Measurements from ENCODE around the gene NDFIP1.

NDFIP1 gene

DNA sequence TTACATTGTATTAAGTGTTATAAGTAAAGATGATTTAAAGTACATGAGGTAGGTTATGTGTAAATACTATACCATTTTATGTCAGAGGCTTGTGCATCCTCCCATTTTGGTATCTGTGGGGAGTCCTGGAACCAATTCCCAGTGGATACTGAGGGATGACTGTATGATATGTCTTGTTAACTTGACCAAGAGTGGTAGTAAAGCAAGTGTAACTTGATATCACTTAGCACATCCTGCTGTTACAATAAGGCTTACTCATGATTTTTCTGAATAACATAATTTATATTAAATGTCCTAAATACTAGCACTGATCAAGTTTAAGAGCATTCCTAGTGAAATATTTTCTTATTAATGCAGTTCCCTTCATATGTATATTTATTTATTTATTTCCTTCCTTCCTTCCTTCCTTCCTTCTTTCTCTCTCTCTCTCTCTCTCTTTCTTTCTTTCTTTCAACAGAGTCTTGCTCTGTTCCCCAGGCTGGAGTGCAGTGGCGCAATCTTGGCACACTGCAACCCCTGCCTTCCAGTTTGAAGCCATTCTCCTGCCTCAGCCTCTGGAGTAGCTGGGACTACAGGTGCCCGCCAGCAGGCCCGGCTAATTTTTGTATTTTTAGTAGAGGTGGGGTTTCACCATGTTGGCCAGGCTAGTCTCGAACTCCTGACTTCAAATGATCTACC lies 7.5 kb downstream of the NDFIP1 start:
- no peak overlapping the region for H3K4me3 ChIP-seq (ENCODE audit: low read depth, low read length)
- DNase-seq (ENCODE audit: low read depth, low spot score): peak; percentile 61
- in situ Hi-C loops (cut with HindIII; ENCODE audit: low sequenced_read_pairs): no loop called here
- TF ChIP-seq CTCF (IDR thresholded peaks at IDR 0.05; ENCODE audit: low read depth, low read length): no peak

DNA sequence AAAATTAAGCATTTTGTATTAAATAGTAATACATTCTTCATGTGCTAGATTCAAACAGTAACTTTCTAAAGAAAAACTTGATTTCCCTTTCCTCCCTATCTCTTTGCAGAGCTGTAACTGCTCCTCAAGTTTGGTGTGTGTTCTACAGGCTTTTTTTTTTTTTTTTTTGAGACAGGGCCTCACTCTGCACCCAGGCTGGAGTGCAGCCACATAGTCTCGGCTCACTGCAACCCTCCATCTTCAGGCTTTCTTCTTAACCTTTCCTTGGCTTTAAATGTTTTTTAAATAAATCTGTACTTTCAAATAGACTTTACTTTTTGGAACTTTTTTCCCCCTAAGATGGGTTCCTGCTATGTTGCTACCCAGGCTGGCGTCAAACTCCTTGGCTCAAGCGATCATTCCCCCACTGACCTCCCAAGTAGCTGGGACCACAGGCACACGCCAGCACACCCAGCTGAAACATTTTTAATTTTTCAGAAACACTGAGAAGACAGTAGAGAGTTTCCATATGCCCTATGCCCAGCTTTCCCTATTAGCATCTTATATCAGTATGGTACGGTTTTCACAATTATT lies 9.1 kb downstream of the NDFIP1 start:
- no peak overlapping the region for H3K4me3 ChIP-seq (ENCODE audit: low read depth, low read length)
- in situ Hi-C loops (cut with HindIII; ENCODE audit: low sequenced_read_pairs): no loop called here
- DNase-seq (ENCODE audit: low read depth, low spot score): no peak
- TF ChIP-seq CTCF (IDR thresholded peaks at IDR 0.05; ENCODE audit: low read depth, low read length): no peak

DNA sequence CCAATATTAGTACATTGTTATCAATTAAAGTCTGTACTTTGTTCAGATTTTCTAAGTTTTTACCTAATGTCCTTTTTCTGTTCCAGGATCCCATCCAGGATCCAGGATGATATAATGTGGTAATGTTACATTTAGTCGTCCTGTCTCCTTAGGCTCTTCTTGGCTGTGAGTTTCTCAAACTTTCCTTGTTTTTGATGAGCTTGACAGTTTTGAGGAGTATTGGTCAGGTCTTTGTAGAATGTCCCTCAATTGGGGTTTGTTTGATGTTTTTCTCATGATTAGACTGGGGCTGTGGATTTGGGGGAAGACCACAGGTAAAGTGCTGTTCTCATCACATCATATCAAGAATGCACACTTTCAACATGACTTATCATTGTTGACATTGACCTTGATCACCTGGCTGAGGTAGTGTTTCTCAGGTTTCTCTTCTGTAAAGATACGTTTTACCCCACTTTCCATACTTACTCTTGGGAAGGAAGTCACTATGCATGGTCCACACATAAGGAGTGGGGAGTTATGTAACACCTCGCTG lies 9.6 kb downstream of the NDFIP1 start:
- no peak overlapping the region for H3K4me3 ChIP-seq (ENCODE audit: low read depth, low read length)
- no peak for DNase-seq (ENCODE audit: low read depth, low spot score)
- in situ Hi-C loops (cut with HindIII; ENCODE audit: low sequenced_read_pairs): no loop called here
- no peak for TF ChIP-seq CTCF (IDR thresholded peaks at IDR 0.05; ENCODE audit: low read depth, low read length)

DNA sequence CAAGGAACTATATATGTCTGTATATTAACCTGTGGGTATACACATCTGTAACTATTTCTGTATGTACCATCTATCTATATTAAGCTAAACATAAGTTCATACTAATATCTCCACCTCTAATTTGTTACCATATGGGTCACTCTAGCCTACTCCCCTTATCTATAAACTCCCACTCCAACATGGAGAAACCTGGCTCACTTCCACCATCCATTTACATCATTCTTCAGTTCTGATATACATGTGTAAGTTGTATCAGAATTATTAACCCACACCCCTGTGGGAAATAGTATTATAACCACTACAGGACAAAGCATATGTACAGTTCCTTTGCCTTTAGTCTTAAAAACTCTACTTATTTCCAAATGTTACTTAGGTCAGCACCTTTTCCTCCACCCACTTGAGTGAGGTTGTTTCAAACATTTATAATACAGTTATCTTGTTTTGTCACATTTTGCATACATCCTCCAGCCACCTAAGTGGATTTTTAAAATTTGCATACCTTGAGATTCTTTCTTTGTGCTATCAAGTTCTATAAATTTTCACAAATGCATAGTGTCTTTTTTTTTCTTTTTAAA lies 10.6 kb downstream of the NDFIP1 start:
- H3K4me3 ChIP-seq (ENCODE audit: low read depth, low read length): no peak overlapping the region
- in situ Hi-C loops (cut with HindIII; ENCODE audit: low sequenced_read_pairs): no loop called here
- TF ChIP-seq CTCF (IDR thresholded peaks at IDR 0.05; ENCODE audit: low read depth, low read length): no peak
- no peak for DNase-seq (ENCODE audit: low read depth, low spot score)

DNA sequence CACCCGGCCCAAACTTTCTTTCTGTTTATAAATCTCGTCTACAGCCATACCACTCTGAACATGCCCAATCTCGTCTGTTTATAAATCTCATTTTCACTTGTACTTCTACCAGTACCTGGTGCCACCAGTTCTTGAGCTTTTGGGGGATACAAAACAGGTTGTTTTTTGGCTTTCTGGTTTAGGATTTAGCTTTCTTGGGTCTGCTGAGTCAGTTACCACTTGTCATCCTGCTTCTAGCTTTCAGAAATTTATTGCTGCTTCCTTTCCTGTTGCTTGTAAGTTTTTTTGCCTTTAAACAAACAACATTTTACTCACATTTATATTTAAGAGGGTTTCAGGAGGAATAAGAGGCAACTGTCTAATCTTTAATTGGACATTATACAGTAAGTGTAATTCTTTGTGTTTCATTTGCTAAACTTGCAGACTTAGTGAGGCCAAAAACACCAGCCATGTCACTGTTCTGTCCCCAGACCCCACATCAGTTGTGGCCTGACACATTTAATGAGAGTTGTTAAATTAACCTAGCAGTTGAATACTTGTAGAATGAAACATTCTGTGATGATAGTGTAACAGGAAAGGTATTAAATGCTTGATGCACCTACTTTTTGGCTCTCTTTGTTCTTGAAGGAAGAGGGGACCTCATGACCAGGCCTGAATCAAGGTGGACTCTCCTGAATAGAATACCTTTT lies 11.8 kb downstream of the NDFIP1 start:
- no peak overlapping the region for H3K4me3 ChIP-seq (ENCODE audit: low read depth, low read length)
- no peak for TF ChIP-seq CTCF (IDR thresholded peaks at IDR 0.05; ENCODE audit: low read depth, low read length)
- in situ Hi-C loops (cut with HindIII; ENCODE audit: low sequenced_read_pairs): no loop called here
- DNase-seq (ENCODE audit: low read depth, low spot score): peak; percentile 14

GRCh38 chr5:142122121-142122520 lies 13.5 kb downstream of the NDFIP1 start:
- no peak for TF ChIP-seq CTCF (IDR thresholded peaks at IDR 0.05; ENCODE audit: low read depth, low read length)
- in situ Hi-C loops (cut with HindIII; ENCODE audit: low sequenced_read_pairs): no loop called here
- DNase-seq (ENCODE audit: low read depth, low spot score): no peak
- H3K4me3 ChIP-seq (ENCODE audit: low read depth, low read length): no peak overlapping the region

Measured in astrocyte of the spinal cord (primary cell).